Thyroid gland (tissue), 4 donors: ENCODE results near the gene DPP6. TPM values are rescaled to one million over a fixed set of nuclear protein-coding genes. Genes with fewer than 3 reads are reported as not detected.

Experiments
- DNase-seq, 2 donors: peaks; one replicate each; pipeline ENCODE4 v3.0.0-alpha.2; 2019
- H3K27ac ChIP-seq, 3 donors: fragments of 200-600 bp; sonication (generic); 1 replicate in 2 of 3; 2 replicates in 1 of 3; pipeline ENCODE4 v1.5.1; 2016 to 2019; ENCODE audit warnings: mild to moderate bottlenecking in 1 of 3, moderate library complexity in 1 of 3
- H3K27me3 ChIP-seq: fragments of 200-600 bp; sonication (generic); one replicate; pipeline ENCODE4 v1.5.1; 2019
- H3K36me3 ChIP-seq, 2 donors: fragments of 200-600 bp; sonication (generic); one replicate each; pipeline ENCODE4 v1.5.1; 2016 to 2019
- H3K4me1 ChIP-seq, 2 donors: fragments of 200-600 bp; sonication (generic); one replicate each; pipeline ENCODE4 v1.5.1; 2017 to 2019
- H3K4me3 ChIP-seq, 3 donors: fragments of 200-600 bp; sonication (generic); replicated peaks in 1 of 3; 1 replicate in 2 of 3; 2 replicates in 1 of 3; pipeline ENCODE4 v1.5.1; 2016; ENCODE audit warnings: mild to moderate bottlenecking in 1 of 3
- H3K9me3 ChIP-seq: fragments of 200-600 bp; sonication (generic); one replicate; pipeline ENCODE4 v1.5.1; 2017
- POLR2A ChIP-seq, 2 donors: fragments of 450-650 bp; IDR thresholded peaks; one replicate each; pipeline ENCODE4 v1.6.1; 2017; ENCODE audit warnings: antibody characterized with exemption in 2 of 2, mild to moderate bottlenecking in 2 of 2, moderate library complexity in 1 of 2
- WGBS, 2 donors: methylation state at CpG; one replicate each; pipeline ENCODE4 v1.1.5; 2017; 5-methylcytosine and 5-hydroxymethylcytosine counted together
- intact Hi-C: fragments of 100-400 bp; cut with DNase I; formaldehyde crosslinking; loops from one replicate; pipeline ENCODE4 v1.15.1; 2023
- total RNA-seq, 4 donors: library from RNA; depleted of rRNA; stranded (reverse); fragments of >200 nt; gene quantifications; one replicate each; pipeline ENCODE4 v1.2.3, GENCODE V29; 2016
- TF ChIP-seq, protein P1 (sequence below), 6 experiments: fragments of 200-600 bp in 3 of 6; fragments of 450-650 bp in 3 of 6; sonication (generic) in 3 of 6; IDR thresholded peaks; one replicate each; pipeline ENCODE4 v1.5.1; 2016 to 2019; ENCODE audit warnings: antibody characterized with exemption in 6 of 6, mild to moderate bottlenecking in 2 of 6, inconsistent platforms in 1 of 6, moderate library complexity in 1 of 6

Gene DPP6
- total RNA-seq, 4 donors from 2014 or later: 50.7 to 97.7 (median 68.9) TPM

DNA sequence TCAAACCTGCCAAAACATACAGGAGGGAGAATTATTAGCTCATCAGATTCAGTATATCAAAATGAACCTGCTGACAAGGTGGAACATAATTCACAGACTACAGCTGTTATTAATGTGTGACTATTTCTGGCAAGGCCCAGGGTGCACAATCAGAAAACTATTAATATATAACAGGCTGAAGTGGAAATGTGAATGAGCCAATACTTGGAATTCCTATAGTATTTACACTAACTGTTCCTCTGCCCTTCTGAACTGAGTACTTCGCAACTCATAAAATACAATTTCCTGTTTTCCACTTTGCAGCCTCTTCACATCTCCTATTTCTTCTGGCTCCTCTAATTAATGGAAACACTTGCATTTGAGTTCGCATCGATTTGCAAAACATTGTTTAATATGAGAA is 330.8 kb downstream of the DPP6 start:
- DNase-seq: no peak
- Histone ChIP-seq H3K36me3 (no peaks in the 10 kb centered on the region), H3K9me3 (no peaks in the 10 kb centered on the region), H3K27me3 (no peaks in the 10 kb centered on the region), H3K4me3 (no peak overlapping the region), H3K4me1 (no peaks in the 10 kb centered on the region), H3K27ac (no peak overlapping the region)
- WGBS, 2 donors: 89% methylated on average over 3 of the region's 3 CpGs
- TF ChIP-seq, protein P1, sequence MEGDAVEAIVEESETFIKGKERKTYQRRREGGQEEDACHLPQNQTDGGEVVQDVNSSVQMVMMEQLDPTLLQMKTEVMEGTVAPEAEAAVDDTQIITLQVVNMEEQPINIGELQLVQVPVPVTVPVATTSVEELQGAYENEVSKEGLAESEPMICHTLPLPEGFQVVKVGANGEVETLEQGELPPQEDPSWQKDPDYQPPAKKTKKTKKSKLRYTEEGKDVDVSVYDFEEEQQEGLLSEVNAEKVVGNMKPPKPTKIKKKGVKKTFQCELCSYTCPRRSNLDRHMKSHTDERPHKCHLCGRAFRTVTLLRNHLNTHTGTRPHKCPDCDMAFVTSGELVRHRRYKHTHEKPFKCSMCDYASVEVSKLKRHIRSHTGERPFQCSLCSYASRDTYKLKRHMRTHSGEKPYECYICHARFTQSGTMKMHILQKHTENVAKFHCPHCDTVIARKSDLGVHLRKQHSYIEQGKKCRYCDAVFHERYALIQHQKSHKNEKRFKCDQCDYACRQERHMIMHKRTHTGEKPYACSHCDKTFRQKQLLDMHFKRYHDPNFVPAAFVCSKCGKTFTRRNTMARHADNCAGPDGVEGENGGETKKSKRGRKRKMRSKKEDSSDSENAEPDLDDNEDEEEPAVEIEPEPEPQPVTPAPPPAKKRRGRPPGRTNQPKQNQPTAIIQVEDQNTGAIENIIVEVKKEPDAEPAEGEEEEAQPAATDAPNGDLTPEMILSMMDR (IDR thresholded peaks at IDR 0.05): no peak
- TF ChIP-seq POLR2A (IDR thresholded peaks at IDR 0.05): no peak
- intact Hi-C loops: no loop called here

DNA sequence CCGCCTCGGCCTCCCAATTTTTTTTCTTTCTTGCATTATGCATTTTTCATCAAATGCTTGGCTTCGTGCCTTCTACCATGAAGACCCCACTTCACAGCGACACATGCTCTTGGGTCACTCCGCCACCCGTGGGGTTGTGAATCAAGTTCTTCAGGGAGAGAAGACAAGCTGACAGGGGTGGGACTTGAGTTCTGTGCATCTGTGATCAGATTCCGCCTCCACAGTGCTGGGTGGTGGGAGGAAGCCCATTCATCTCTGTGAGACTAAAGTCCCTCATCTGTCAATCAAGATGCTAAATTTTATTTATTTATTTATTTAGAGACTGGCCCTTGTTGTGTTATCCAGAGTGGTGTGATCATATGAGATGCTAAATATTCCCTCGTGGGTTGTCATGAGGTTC is 333.0 kb downstream of the DPP6 start:
- 86 to 96% methylated on average over 8 of the region's 8 CpGs for WGBS, 2 donors
- H3K9me3 ChIP-seq: no peaks in the 10 kb centered on the region
- H3K36me3 ChIP-seq: no peaks in the 10 kb centered on the region
- H3K27me3 ChIP-seq: no peaks in the 10 kb centered on the region
- H3K4me1 ChIP-seq: no peaks in the 10 kb centered on the region
- no peak overlapping the region for H3K4me3 ChIP-seq
- no peak for TF ChIP-seq POLR2A (IDR thresholded peaks at IDR 0.05)
- TF ChIP-seq, protein P1 (IDR thresholded peaks at IDR 0.05): no peak
- intact Hi-C loops: no loop called here
- no peak for DNase-seq
- H3K27ac ChIP-seq: no peak overlapping the region

DNA sequence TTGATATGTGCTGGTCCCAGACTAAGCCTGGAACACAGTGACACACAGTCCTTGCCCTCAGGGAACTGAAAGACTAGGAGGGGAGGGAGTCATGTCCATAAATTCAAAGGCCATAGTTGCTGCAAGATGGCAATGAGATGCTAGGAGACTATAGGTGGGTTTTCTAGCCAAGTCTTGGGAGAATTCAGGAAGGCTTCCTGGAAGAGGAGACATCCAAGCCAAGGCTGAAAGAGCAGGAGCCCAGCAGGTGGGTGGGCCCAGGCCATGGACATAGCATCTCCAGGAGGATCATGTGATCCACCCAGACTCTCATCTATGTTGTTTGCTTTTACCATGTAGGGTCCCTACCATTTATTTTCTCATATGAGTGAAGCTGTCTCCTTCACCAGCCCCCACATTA is 335.1 kb downstream of the DPP6 start:
- H3K4me1 ChIP-seq: no peaks in the 10 kb centered on the region

DNA sequence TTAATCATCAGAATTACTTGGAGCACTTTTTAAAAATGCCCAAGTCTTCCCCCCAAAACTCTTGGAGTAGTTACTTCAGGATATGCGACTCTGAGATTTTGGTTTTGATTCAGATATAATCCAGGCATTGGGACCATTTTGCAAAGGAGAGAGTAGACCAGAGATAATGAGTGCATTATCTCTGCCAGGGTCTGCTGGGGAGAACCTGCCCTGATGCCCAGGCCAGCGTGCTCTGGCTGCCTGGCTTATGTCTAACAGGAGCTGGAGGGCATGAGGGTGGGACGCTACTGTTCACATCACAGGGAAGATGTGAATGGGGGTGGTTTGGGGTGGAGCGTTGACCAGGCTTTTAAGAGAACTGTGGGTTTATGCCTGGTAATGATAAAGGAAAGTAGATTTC is 336.2 kb downstream of the DPP6 start:
- no peaks in the 10 kb centered on the region for H3K27me3 ChIP-seq
- H3K27ac ChIP-seq: no peak overlapping the region
- intact Hi-C loops: no loop called here
- H3K4me1 ChIP-seq: no peaks in the 10 kb centered on the region
- no peaks in the 10 kb centered on the region for H3K36me3 ChIP-seq
- H3K9me3 ChIP-seq: no peaks in the 10 kb centered on the region
- TF ChIP-seq, protein P1 (IDR thresholded peaks at IDR 0.05): no peak
- no peak for TF ChIP-seq POLR2A (IDR thresholded peaks at IDR 0.05)
- WGBS, 2 donors: 92 to 93% methylated on average over 4 of the region's 4 CpGs
- no peak for DNase-seq
- no peak overlapping the region for H3K4me3 ChIP-seq

More for the DNA sequence above, 335.1 kb downstream of the DPP6 start:
- Histone ChIP-seq H3K9me3 (no peaks in the 10 kb centered on the region), H3K4me3 (no peak overlapping the region), H3K36me3 (no peaks in the 10 kb centered on the region), H3K27ac (no peak overlapping the region), H3K27me3 (no peaks in the 10 kb centered on the region)
- intact Hi-C loops: no loop called here
- TF ChIP-seq, protein P1 (IDR thresholded peaks at IDR 0.05): no peak
- no peak for TF ChIP-seq POLR2A (IDR thresholded peaks at IDR 0.05)
- no peak for DNase-seq

DNA sequence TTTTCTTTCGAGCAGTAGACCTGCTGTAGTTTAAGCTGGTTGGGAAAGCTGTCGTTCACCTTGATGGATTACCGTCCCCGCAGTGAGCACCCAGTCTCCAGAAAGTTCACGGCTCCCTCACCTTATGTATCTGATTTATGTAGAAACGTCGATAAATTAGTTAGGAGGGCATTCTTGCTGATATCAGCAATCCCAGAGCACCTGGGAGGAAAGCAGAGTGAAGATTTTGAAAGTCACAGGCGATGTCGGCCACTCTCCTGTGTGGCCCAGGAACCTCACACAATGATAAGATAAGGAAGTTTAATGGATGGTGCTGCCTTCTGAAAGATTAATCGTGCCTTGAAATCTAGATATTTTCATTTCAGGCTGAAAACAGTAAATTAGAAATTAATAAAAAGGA is 336.8 kb downstream of the DPP6 start:
- Histone ChIP-seq H3K27me3 (no peaks in the 10 kb centered on the region), H3K36me3 (no peaks in the 10 kb centered on the region), H3K27ac (no peak overlapping the region), H3K9me3 (no peaks in the 10 kb centered on the region), H3K4me1 (no peaks in the 10 kb centered on the region), H3K4me3 (no peak overlapping the region)
- intact Hi-C loops: no loop called here
- 69 to 74% methylated on average over 10 of the region's 10 CpGs for WGBS, 2 donors
- DNase-seq: no peak
- TF ChIP-seq, protein P1 (IDR thresholded peaks at IDR 0.05): no peak
- no peak for TF ChIP-seq POLR2A (IDR thresholded peaks at IDR 0.05)
